Measurements from ENCODE around the gene NR0B1.

The NR0B1 gene

GRCh38 chrX:30275498-30275897, 33.7 kb downstream of the NR0B1 start:
- no peak for DNase-seq (ENCODE audit: extremely low read depth in 1 of 2, low read depth in 1 of 2)

- no peak for DNase-seq (ENCODE audit: extremely low read depth in 1 of 2, low read depth in 1 of 2)
These were observed 38.6 kb downstream of the NR0B1 start for GRCh38 chrX:30270639-30271038.

GRCh38 chrX:30262763-30263162, 46.4 kb downstream of the NR0B1 start:
- no peak for DNase-seq (ENCODE audit: extremely low read depth in 1 of 2, low read depth in 1 of 2)

GRCh38 chrX:30261012-30261411, 48.2 kb downstream of the NR0B1 start:
- DNase-seq (ENCODE audit: extremely low read depth in 1 of 2, low read depth in 1 of 2), result no peak

GRCh38 chrX:30259927-30260326, 49.3 kb downstream of the NR0B1 start:
- DNase-seq (ENCODE audit: extremely low read depth in 1 of 2, low read depth in 1 of 2), result no peak
